ENCODE data around the gene LINC00237.

DNA sequence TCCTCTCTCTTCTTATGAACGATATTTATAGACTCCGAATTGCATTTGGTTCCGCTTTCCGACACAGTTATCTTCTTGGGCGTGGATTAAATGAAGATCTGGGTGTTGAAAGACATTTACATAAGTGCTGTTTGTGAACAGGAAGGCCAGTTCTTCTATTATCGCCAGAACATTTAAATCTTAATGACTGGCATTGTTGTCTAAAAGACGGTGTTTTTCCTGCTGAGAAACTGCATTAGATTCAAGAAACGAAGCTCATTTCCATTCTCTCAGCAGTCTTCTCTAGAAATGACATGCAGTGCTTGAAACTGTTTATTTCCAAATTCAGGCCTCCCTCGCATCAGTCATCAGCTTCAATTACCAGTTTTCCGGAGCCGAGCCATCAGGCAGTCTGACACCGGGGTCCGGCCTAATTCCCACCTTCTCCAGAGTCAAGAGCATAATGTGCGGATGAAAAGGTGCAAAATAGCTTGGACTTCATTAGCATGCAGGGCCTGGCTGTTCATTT, 16.0 kb downstream of the LINC00237 start:
- TF ChIP-seq, protein P1, sequence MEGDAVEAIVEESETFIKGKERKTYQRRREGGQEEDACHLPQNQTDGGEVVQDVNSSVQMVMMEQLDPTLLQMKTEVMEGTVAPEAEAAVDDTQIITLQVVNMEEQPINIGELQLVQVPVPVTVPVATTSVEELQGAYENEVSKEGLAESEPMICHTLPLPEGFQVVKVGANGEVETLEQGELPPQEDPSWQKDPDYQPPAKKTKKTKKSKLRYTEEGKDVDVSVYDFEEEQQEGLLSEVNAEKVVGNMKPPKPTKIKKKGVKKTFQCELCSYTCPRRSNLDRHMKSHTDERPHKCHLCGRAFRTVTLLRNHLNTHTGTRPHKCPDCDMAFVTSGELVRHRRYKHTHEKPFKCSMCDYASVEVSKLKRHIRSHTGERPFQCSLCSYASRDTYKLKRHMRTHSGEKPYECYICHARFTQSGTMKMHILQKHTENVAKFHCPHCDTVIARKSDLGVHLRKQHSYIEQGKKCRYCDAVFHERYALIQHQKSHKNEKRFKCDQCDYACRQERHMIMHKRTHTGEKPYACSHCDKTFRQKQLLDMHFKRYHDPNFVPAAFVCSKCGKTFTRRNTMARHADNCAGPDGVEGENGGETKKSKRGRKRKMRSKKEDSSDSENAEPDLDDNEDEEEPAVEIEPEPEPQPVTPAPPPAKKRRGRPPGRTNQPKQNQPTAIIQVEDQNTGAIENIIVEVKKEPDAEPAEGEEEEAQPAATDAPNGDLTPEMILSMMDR (conservative IDR thresholded peaks at IDR 0.05; ENCODE audit: low read depth in 2 of 2), result no peak
- TF ChIP-seq, protein P2, sequence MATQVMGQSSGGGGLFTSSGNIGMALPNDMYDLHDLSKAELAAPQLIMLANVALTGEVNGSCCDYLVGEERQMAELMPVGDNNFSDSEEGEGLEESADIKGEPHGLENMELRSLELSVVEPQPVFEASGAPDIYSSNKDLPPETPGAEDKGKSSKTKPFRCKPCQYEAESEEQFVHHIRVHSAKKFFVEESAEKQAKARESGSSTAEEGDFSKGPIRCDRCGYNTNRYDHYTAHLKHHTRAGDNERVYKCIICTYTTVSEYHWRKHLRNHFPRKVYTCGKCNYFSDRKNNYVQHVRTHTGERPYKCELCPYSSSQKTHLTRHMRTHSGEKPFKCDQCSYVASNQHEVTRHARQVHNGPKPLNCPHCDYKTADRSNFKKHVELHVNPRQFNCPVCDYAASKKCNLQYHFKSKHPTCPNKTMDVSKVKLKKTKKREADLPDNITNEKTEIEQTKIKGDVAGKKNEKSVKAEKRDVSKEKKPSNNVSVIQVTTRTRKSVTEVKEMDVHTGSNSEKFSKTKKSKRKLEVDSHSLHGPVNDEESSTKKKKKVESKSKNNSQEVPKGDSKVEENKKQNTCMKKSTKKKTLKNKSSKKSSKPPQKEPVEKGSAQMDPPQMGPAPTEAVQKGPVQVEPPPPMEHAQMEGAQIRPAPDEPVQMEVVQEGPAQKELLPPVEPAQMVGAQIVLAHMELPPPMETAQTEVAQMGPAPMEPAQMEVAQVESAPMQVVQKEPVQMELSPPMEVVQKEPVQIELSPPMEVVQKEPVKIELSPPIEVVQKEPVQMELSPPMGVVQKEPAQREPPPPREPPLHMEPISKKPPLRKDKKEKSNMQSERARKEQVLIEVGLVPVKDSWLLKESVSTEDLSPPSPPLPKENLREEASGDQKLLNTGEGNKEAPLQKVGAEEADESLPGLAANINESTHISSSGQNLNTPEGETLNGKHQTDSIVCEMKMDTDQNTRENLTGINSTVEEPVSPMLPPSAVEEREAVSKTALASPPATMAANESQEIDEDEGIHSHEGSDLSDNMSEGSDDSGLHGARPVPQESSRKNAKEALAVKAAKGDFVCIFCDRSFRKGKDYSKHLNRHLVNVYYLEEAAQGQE (IDR thresholded peaks at IDR 0.05; ENCODE audit: unreplicated experiment), result no peak
- TF ChIP-seq, protein P3, sequence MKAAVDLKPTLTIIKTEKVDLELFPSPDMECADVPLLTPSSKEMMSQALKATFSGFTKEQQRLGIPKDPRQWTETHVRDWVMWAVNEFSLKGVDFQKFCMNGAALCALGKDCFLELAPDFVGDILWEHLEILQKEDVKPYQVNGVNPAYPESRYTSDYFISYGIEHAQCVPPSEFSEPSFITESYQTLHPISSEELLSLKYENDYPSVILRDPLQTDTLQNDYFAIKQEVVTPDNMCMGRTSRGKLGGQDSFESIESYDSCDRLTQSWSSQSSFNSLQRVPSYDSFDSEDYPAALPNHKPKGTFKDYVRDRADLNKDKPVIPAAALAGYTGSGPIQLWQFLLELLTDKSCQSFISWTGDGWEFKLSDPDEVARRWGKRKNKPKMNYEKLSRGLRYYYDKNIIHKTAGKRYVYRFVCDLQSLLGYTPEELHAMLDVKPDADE (IDR thresholded peaks at IDR 0.05), result no peak
- peak; percentile 72; the same call in 1 of the 2 replicates for TF ChIP-seq NANOG (IDR thresholded peaks at IDR 0.05; ENCODE audit: borderline replicate concordance)

Measured in GM23338 (cell line).